Activated CD4-positive, alpha-beta memory T cell treated with anti-CD3 and anti-CD28 coated beads, Interleukin-2, amount 10 ng/mL, durations not matched to agents 7 days and 5 days (primary cell): Measurements from ENCODE around the gene TTLL10. TPM values are rescaled to one million over a fixed set of nuclear protein-coding genes. Genes with fewer than 3 reads are reported as not detected.

Experiments used
- CTCF ChIA-PET: fragments of 350-600 bp; sonication (Branson Sonifier 250); formaldehyde crosslinking; loops from one replicate; lab custom pipeline; 2021; ENCODE audit warnings: antibody characterized with exemption, inconsistent platforms; lab: Charles Lee
- POLR2A ChIA-PET: fragments of 350-600 bp; sonication (Branson Sonifier 250); formaldehyde crosslinking; loops from one replicate; lab custom pipeline; 2021; ENCODE audit warnings: antibody characterized with exemption; lab: Charles Lee
- DNase-seq: peaks from one replicate; pipeline ENCODE4 v3.0.0-alpha.2; 2020
- H3K27ac Mint-ChIP-seq: one replicate; pipeline ENCODE4 v1.8.0; 2021; ENCODE audit warnings: mild to moderate bottlenecking, mixed read lengths
- H3K27me3 Mint-ChIP-seq: one replicate; pipeline ENCODE4 v1.8.0; 2021; ENCODE audit warnings: mixed read lengths
- H3K36me3 Mint-ChIP-seq: one replicate; pipeline ENCODE4 v1.8.0; 2021; ENCODE audit warnings: low read depth, mixed read lengths
- H3K4me1 Mint-ChIP-seq: one replicate; pipeline ENCODE4 v1.8.0; 2021; ENCODE audit warnings: mixed read lengths
- H3K4me3 Mint-ChIP-seq: one replicate; pipeline ENCODE4 v1.8.0; 2021; ENCODE audit warnings: mild to moderate bottlenecking, mixed read lengths
- H3K9me3 Mint-ChIP-seq: one replicate; pipeline ENCODE4 v1.8.0; 2021; ENCODE audit warnings: mixed read lengths
- total RNA-seq, 2 experiments: library from RNA; stranded (reverse); gene quantifications; one replicate each; pipeline ENCODE4 v1.2.3, GENCODE V29; 2021

TTLL10 gene
- total RNA-seq, 2 experiments from 2014 or later: not detected

- POLR2A ChIA-PET: no interaction called here
- no peak for DNase-seq
- peaks cover 8% of the 10 kb centered on the region for H3K27me3 Mint-ChIP-seq
Measured at GRCh38 chr1:1197551-1198422, 24.1 kb downstream of the TTLL10 start.

GRCh38 chr1:1198423-1199140 lies 24.9 kb downstream of the TTLL10 start:
- H3K4me1 Mint-ChIP-seq: peaks cover 12% of the 10 kb centered on the region
- peaks cover 6% of the 10 kb centered on the region for H3K9me3 Mint-ChIP-seq
- H3K4me3 Mint-ChIP-seq: no peak overlapping the region
- ChIA-PET CTCF (no interaction called here), POLR2A (no interaction called here)
- H3K27ac Mint-ChIP-seq: no peak overlapping the region
- peaks cover 7% of the 10 kb centered on the region for H3K36me3 Mint-ChIP-seq
- no peak for DNase-seq
- H3K27me3 Mint-ChIP-seq: peaks cover 8% of the 10 kb centered on the region

More at GRCh38 chr1:1197551-1198422, 24.1 kb downstream of the TTLL10 start:
- CTCF ChIA-PET: no interaction called here
- Mint-ChIP-seq H3K4me1 (peaks cover 12% of the 10 kb centered on the region), H3K36me3 (peaks cover 7% of the 10 kb centered on the region), H3K27ac (no peak overlapping the region), H3K9me3 (peaks cover 6% of the 10 kb centered on the region), H3K4me3 (no peak overlapping the region)

- Mint-ChIP-seq H3K4me3 (peak overlapping the region; percentile 17), H3K4me1 (peaks cover 12% of the 10 kb centered on the region), H3K9me3 (peaks cover 5% of the 10 kb centered on the region), H3K27ac (peak overlapping the region; percentile 44), H3K36me3 (peaks cover 7% of the 10 kb centered on the region), H3K27me3 (peaks cover 6% of the 10 kb centered on the region)
- ChIA-PET POLR2A (interaction anchor here (0.7 kb wide), 1 partner anchor 32 kb away, joined by 3 read pairs; no protein-coding TSS in a partner anchor), CTCF (no interaction called here)
- no peak for DNase-seq
Measured at GRCh38 chr1:1199141-1199960, 25.7 kb downstream of the TTLL10 start.

- Mint-ChIP-seq H3K27ac (peak overlapping the region; percentile 58), H3K9me3 (no peaks in the 10 kb centered on the region), H3K36me3 (no peaks in the 10 kb centered on the region), H3K4me3 (peak overlapping the region; percentile 17), H3K4me1 (peaks cover 12% of the 10 kb centered on the region), H3K27me3 (no peaks in the 10 kb centered on the region)
- no peak for DNase-seq
- CTCF ChIA-PET: no interaction called here
- POLR2A ChIA-PET: interaction anchor here (0.5 to 1.1 kb wide), 3 partner anchors 12 to 31 kb away, joined by 3 to 7 read pairs (median 4); no protein-coding TSS in a partner anchor
Measured at GRCh38 chr1:1199961-1200875, 26.5 kb downstream of the TTLL10 start.

- DNase-seq: peak; percentile 80
- H3K9me3 Mint-ChIP-seq: no peaks in the 10 kb centered on the region
- CTCF ChIA-PET: no interaction called here
- H3K4me3 Mint-ChIP-seq: peak overlapping the region; percentile 16
- peak overlapping the region; percentile 58 for H3K27ac Mint-ChIP-seq
- no peaks in the 10 kb centered on the region for H3K27me3 Mint-ChIP-seq
- POLR2A ChIA-PET: interaction anchor here (0.5 to 1.1 kb wide), 2 partner anchors 12 to 13 kb away, joined by 4 to 7 read pairs; no protein-coding TSS in a partner anchor
- peaks cover 15% of the 10 kb centered on the region for H3K4me1 Mint-ChIP-seq
- H3K36me3 Mint-ChIP-seq: no peaks in the 10 kb centered on the region
Measured at GRCh38 chr1:1200876-1201810, 27.5 kb downstream of the TTLL10 start.

- Mint-ChIP-seq H3K27me3 (no peaks in the 10 kb centered on the region), H3K27ac (no peak overlapping the region), H3K36me3 (no peaks in the 10 kb centered on the region), H3K9me3 (no peaks in the 10 kb centered on the region), H3K4me3 (no peak overlapping the region), H3K4me1 (peaks cover 26% of the 10 kb centered on the region)
- ChIA-PET POLR2A (no interaction called here), CTCF (no interaction called here)
- no peak for DNase-seq
Measured at GRCh38 chr1:1202831-1203560, 29.3 kb downstream of the TTLL10 start.

- CTCF ChIA-PET: no interaction called here
- POLR2A ChIA-PET: no interaction called here
- Mint-ChIP-seq H3K9me3 (no peaks in the 10 kb centered on the region), H3K36me3 (no peaks in the 10 kb centered on the region), H3K4me3 (no peak overlapping the region), H3K27me3 (no peaks in the 10 kb centered on the region), H3K27ac (no peak overlapping the region), H3K4me1 (peaks cover 32% of the 10 kb centered on the region)
- DNase-seq: no peak
Measured at GRCh38 chr1:1203561-1204424, 30.1 kb downstream of the TTLL10 start.

GRCh38 chr1:1204425-1204920 lies 30.8 kb downstream of the TTLL10 start:
- Mint-ChIP-seq H3K27ac (peak overlapping the region; percentile 31), H3K36me3 (peaks cover 2% of the 10 kb centered on the region), H3K4me3 (peak overlapping the region; percentile 47)

GRCh38 chr1:1204998-1205768 lies 31.5 kb downstream of the TTLL10 start:
- H3K9me3 Mint-ChIP-seq: no peaks in the 10 kb centered on the region
- H3K4me3 Mint-ChIP-seq: peak overlapping the region; percentile 70
- no peaks in the 10 kb centered on the region for H3K27me3 Mint-ChIP-seq
- H3K4me1 Mint-ChIP-seq: peaks cover 37% of the 10 kb centered on the region
- CTCF ChIA-PET: interaction anchor here (2.8 kb wide), 1 partner anchor 83 kb away, joined by 10 read pairs; no protein-coding TSS in a partner anchor
- POLR2A ChIA-PET: interaction anchor here (1.0 to 4.5 kb wide), 5 partner anchors 12 to 83 kb away, joined by 3 to 65 read pairs (median 4); no protein-coding TSS in a partner anchor
- H3K27ac Mint-ChIP-seq: peak overlapping the region; percentile 56
- no peak for DNase-seq
- H3K36me3 Mint-ChIP-seq: peaks cover 9% of the 10 kb centered on the region

More at GRCh38 chr1:1204425-1204920, 30.8 kb downstream of the TTLL10 start:
- ChIA-PET POLR2A (interaction anchor here (4.5 kb wide), 1 partner anchor 13 kb away, joined by 65 read pairs; no protein-coding TSS in a partner anchor), CTCF (no interaction called here)
- DNase-seq: no peak
- Mint-ChIP-seq H3K4me1 (peaks cover 37% of the 10 kb centered on the region), H3K9me3 (no peaks in the 10 kb centered on the region), H3K27me3 (no peaks in the 10 kb centered on the region)
